ENCODE measurements around the gene DND1. TPM values are rescaled to one million over a fixed set of nuclear protein-coding genes. Genes with fewer than 3 reads are reported as not detected.
A peak's percentile ranks its signal among the peaks of the same experiment; 100 is the strongest.

DND1 gene
- total RNA-seq, 1 experiment from 2014 or later, result 1.8 TPM

GRCh38 chr5:140635291-140636257 is 37.8 kb downstream of the DND1 start:
- no TSS peak for BruUV-seq (replicated peaks)
- no peaks in the 10 kb centered on the region for H3K9me3 Mint-ChIP-seq (ENCODE audit: unreplicated experiment)
- no peak for DNase-seq

DNA sequence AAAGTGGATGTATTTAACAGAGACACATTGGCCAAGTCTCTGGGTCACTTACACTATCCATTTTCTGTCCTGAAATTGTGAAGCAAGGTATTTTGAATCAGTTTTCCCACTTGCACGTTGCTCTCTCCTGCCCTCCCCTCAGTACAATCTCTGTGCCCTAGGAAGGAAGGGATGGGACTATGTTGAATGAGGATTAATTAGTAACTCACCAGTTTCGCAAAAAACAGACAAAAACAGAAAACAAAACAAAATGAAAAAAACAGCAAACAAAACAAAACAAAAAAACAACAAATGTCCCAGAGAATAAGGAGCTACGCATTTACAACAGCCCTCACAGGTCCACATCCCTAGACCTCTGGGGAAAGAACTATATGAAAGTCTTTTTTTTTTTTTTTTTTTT is 39.3 kb downstream of the DND1 start:
- peaks cover 21% of the 10 kb centered on the region for H3K4me1 ChIP-seq
- H3K9me3 ChIP-seq, result peaks cover 4% of the 10 kb centered on the region; the same call in 1 of the 2 replicates
- no peak overlapping the region for H3K4me3 ChIP-seq (ENCODE audit: low read depth, low read length)
- intact Hi-C loops (cut with micrococcal nuclease; ENCODE audit: unreplicated experiment), result no loop called here
- CTCF ChIA-PET, result interaction anchor here (0.6 to 1.7 kb wide), 2 partner anchors 23 to 87 kb away, joined by 3 to 4 read pairs; partner anchors contain the start of gene EIF4EBP3
- no peaks in the 10 kb centered on the region for H3K36me3 ChIP-seq (ENCODE audit: control insufficient read depth, insufficient read depth, low read length)
- H3K27me3 Mint-ChIP-seq (ENCODE audit: insufficient read depth, unreplicated experiment), result no peaks in the 10 kb centered on the region
- H3K27me3 ChIP-seq (replicated peaks; ENCODE audit: control insufficient read depth, insufficient read depth, low read length), result no peaks in the 10 kb centered on the region
- no peak for DNase-seq
- POLR2A ChIA-PET, result no interaction called here
- H3K4me3 Mint-ChIP-seq (ENCODE audit: unreplicated experiment), result no peak overlapping the region
- peaks cover 17% of the 10 kb centered on the region for H3K4me1 Mint-ChIP-seq (ENCODE audit: low read depth, unreplicated experiment)
- BruUV-seq (replicated peaks), result no TSS peak
- H3K9me3 Mint-ChIP-seq (ENCODE audit: unreplicated experiment), result no peaks in the 10 kb centered on the region
- TF ChIP-seq, protein P1, sequence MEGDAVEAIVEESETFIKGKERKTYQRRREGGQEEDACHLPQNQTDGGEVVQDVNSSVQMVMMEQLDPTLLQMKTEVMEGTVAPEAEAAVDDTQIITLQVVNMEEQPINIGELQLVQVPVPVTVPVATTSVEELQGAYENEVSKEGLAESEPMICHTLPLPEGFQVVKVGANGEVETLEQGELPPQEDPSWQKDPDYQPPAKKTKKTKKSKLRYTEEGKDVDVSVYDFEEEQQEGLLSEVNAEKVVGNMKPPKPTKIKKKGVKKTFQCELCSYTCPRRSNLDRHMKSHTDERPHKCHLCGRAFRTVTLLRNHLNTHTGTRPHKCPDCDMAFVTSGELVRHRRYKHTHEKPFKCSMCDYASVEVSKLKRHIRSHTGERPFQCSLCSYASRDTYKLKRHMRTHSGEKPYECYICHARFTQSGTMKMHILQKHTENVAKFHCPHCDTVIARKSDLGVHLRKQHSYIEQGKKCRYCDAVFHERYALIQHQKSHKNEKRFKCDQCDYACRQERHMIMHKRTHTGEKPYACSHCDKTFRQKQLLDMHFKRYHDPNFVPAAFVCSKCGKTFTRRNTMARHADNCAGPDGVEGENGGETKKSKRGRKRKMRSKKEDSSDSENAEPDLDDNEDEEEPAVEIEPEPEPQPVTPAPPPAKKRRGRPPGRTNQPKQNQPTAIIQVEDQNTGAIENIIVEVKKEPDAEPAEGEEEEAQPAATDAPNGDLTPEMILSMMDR (IDR thresholded peaks at IDR 0.05; ENCODE audit: insufficient read depth in 1 of 2, low read depth in 1 of 2, low read length in 1 of 2, severe bottlenecking in 1 of 2, unreplicated experiment in 1 of 2), result no peak
- H3K36me3 Mint-ChIP-seq (ENCODE audit: insufficient read depth, unreplicated experiment), result peaks cover 26% of the 10 kb centered on the region
- H3K27ac Mint-ChIP-seq (ENCODE audit: unreplicated experiment), result no peak overlapping the region

More at GRCh38 chr5:140635291-140636257, 37.8 kb downstream of the DND1 start:
- Histone ChIP-seq H3K4me3 (ENCODE audit: low read depth, low read length) (no peak overlapping the region), H3K4me1 (peaks cover 21% of the 10 kb centered on the region), H3K9me3 (no peaks in the 10 kb centered on the region), H3K36me3 (ENCODE audit: control insufficient read depth, insufficient read depth, low read length) (no peaks in the 10 kb centered on the region), H3K27me3 (replicated peaks; ENCODE audit: control insufficient read depth, insufficient read depth, low read length) (no peaks in the 10 kb centered on the region)
- peaks cover 26% of the 10 kb centered on the region for H3K36me3 Mint-ChIP-seq (ENCODE audit: insufficient read depth, unreplicated experiment)
- no peak overlapping the region for H3K27ac Mint-ChIP-seq (ENCODE audit: unreplicated experiment)
- no peak overlapping the region for H3K4me3 Mint-ChIP-seq (ENCODE audit: unreplicated experiment)
- TF ChIP-seq, protein P1 (IDR thresholded peaks at IDR 0.05; ENCODE audit: insufficient read depth in 1 of 2, low read depth in 1 of 2, low read length in 1 of 2, severe bottlenecking in 1 of 2, unreplicated experiment in 1 of 2), result no peak
- ChIA-PET POLR2A (no interaction called here), CTCF (interaction anchor here (0.6 to 1.7 kb wide), 2 partner anchors 88 to 91 kb away, joined by 3 read pairs; partner anchors contain the start of gene EIF4EBP3)
- H3K4me1 Mint-ChIP-seq (ENCODE audit: low read depth, unreplicated experiment), result peaks cover 17% of the 10 kb centered on the region
- no peaks in the 10 kb centered on the region for H3K27me3 Mint-ChIP-seq (ENCODE audit: insufficient read depth, unreplicated experiment)
- intact Hi-C loops (cut with micrococcal nuclease; ENCODE audit: unreplicated experiment), result loop anchor here (5.0 kb wide), 2 partner anchors 58 to 278 kb away; no protein-coding TSS in a partner anchor

DNA sequence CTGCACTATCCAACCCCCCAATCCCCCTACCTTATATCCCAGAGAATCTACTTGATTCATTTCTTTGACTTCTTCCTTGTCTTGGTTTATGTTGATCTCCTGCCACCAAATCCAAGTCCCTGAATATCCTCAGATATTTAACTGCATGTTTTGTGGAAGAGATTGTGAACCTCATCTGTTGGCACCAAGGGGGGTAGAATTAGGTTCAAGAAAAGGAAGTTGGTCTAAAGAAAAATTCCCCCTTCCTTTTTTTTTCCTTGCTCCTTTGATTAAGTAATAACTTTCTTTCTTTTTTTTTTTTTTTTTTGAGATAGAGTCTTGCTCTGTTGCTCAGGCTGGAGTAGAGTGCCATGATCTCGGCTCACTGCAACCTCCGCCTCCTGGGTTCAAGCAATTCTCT is 39.9 kb downstream of the DND1 start:
- Histone ChIP-seq H3K27me3 (replicated peaks; ENCODE audit: control insufficient read depth, insufficient read depth, low read length) (no peaks in the 10 kb centered on the region), H3K36me3 (ENCODE audit: control insufficient read depth, insufficient read depth, low read length) (no peaks in the 10 kb centered on the region), H3K4me3 (ENCODE audit: low read depth, low read length) (peak overlapping the region; percentile 49), H3K9me3 (peaks cover 10% of the 10 kb centered on the region), H3K4me1 (peaks cover 17% of the 10 kb centered on the region)
- CTCF ChIA-PET, result interaction anchor here (1.6 kb wide), 1 partner anchor 86 kb away, joined by 5 read pairs; the partner anchor contains the start of gene EIF4EBP3
- BruUV-seq (replicated peaks), result TSS peak; percentile 21
- intact Hi-C loops (cut with micrococcal nuclease; ENCODE audit: unreplicated experiment), result loop anchor here (1.0 kb wide), 1 partner anchor 86 kb away; the partner anchor contains the start of gene EIF4EBP3
- H3K9me3 Mint-ChIP-seq (ENCODE audit: unreplicated experiment), result no peaks in the 10 kb centered on the region
- TF ChIP-seq, protein P1 (IDR thresholded peaks at IDR 0.05; ENCODE audit: insufficient read depth in 1 of 2, low read depth in 1 of 2, low read length in 1 of 2, severe bottlenecking in 1 of 2, unreplicated experiment in 1 of 2), result no peak
- H3K27me3 Mint-ChIP-seq (ENCODE audit: insufficient read depth, unreplicated experiment), result no peaks in the 10 kb centered on the region
- H3K27ac Mint-ChIP-seq (ENCODE audit: unreplicated experiment), result no peak overlapping the region
- peaks cover 17% of the 10 kb centered on the region for H3K4me1 Mint-ChIP-seq (ENCODE audit: low read depth, unreplicated experiment)
- peak overlapping the region; percentile 88 for H3K4me3 Mint-ChIP-seq (ENCODE audit: unreplicated experiment)
- DNase-seq, result no peak
- peaks cover 25% of the 10 kb centered on the region for H3K36me3 Mint-ChIP-seq (ENCODE audit: insufficient read depth, unreplicated experiment)
- POLR2A ChIA-PET, result interaction anchor here (0.5 to 1.0 kb wide), 2 partner anchors 76 to 986 kb away, joined by 3 to 5 read pairs; partner anchors contain the start of gene SRA1

All from Caco-2 (cell line).